K562 (cell line): ENCODE results near the gene ASB18. TPM values are rescaled to one million over a fixed set of nuclear protein-coding genes. Genes with fewer than 3 reads are reported as not detected.

Source experiments
- ATAC-seq: fragments of 200-7000 bp; cut with Tn5 transposase; 3 replicates; pipeline ENCODE4 v1.9.1; 2020; ENCODE audit warnings: moderate library complexity
- BruUV-seq: library from RNA; stranded (reverse); fragments of 400-500 nt; replicated peaks from 2 replicates; lab custom pipeline; 2021; lab: Mats Ljungman, UMichigan
- CTCF ChIA-PET: fragments of 300-600 bp; formaldehyde crosslinking; extraction: SDS; loops from one replicate; lab custom pipeline; 2021; ENCODE audit warnings: low intra/inter-chr PET ratio; lab: Yijun Ruan, JAX
- POLR2A ChIA-PET: fragments of 300-600, 350-650 bp; sonication (Branson Sonifier 250); formaldehyde crosslinking; extraction: SDS; loops from one replicate; lab custom pipeline; 2021; ENCODE audit warnings: antibody characterized with exemption, inconsistent platforms; lab: Yijun Ruan, JAX
- DNase-seq, 4 experiments: peaks; one replicate each; pipeline versions ENCODE4 v3.0.0 to v3.0.0-alpha.2; 2011 to 2018; ENCODE audit warnings: low spot score in 3 of 4, mixed read lengths in 3 of 4; ENCODE audit errors: extremely low read depth in 1 of 4
- FAIRE-seq: peaks from 2 replicates; lab custom pipeline; 2011; peaks lifted over from hg19 to GRCh38; lab: Jason Lieb, UNC
- H2AFZ ChIP-seq: 2 replicates; pipeline ENCODE4 v1.6.0; 2011; ENCODE audit warnings: low read depth, low read length, control low read depth, inconsistent platforms
- H3K27ac ChIP-seq: fragments of 200-600 bp; 3 replicates; pipeline ENCODE4 v1.8.0; 2011; ENCODE audit warnings: low read depth, mild to moderate bottlenecking, control low read depth, inconsistent platforms, low read length, moderate library complexity, mixed read lengths; ENCODE audit errors: extremely low read depth
- H3K27me3 ChIP-seq, 2 experiments: fragments of 300-600 bp in 1 of 2; 2 replicates in 1 of 2; 3 replicates in 1 of 2; pipeline versions ENCODE4 v1.6.0 to v1.8.0; 2011; ENCODE audit warnings: inconsistent platforms in 2 of 2, low read length in 2 of 2, mild to moderate bottlenecking in 1 of 2, mixed read lengths in 1 of 2, moderate library complexity in 1 of 2; ENCODE audit not compliant: control insufficient read depth in 2 of 2, insufficient read depth in 2 of 2
- H3K36me3 ChIP-seq: fragments of 300-600 bp; 3 replicates; pipeline ENCODE4 v1.8.0; 2011; ENCODE audit warnings: mild to moderate bottlenecking, low read length, inconsistent platforms; ENCODE audit not compliant: control insufficient read depth, insufficient read depth
- H3K4me1 ChIP-seq, 2 experiments: fragments of 200-600 bp in 1 of 2; replicated peaks in 1 of 2; 2 replicates in 1 of 2; 3 replicates in 1 of 2; pipeline versions ENCODE4 v1.5.1 to v1.8.0; 2011; ENCODE audit warnings: inconsistent platforms in 2 of 2, low read length in 2 of 2, mild to moderate bottlenecking in 1 of 2, mixed read lengths in 1 of 2, moderate library complexity in 1 of 2; ENCODE audit not compliant: control insufficient read depth in 2 of 2, insufficient read depth in 2 of 2
- H3K4me2 ChIP-seq: 2 replicates; pipeline ENCODE4 v1.6.1; 2011; ENCODE audit warnings: low read length, control low read depth, inconsistent platforms, mixed read lengths; ENCODE audit not compliant: insufficient read depth
- H3K4me3 ChIP-seq: fragments of 200-600 bp; sonication (generic), shearing (Covaris generic); 2 replicates; pipeline ENCODE4 v1.5.1; 2016; ENCODE audit warnings: control low read depth, inconsistent platforms
- H3K79me2 ChIP-seq: fragments of 200-600 bp; 3 replicates; pipeline ENCODE4 v1.8.0; 2011; ENCODE audit warnings: low read length, inconsistent platforms; ENCODE audit not compliant: control insufficient read depth, insufficient read depth
- H3K9ac ChIP-seq, 2 experiments: 2 replicates each; pipeline versions ENCODE4 v1.6.0 to v1.6.1; 2011; ENCODE audit warnings: low read depth in 2 of 2, low read length in 2 of 2, control low read depth in 1 of 2, inconsistent platforms in 1 of 2, mild to moderate bottlenecking in 1 of 2, mixed read lengths in 1 of 2; ENCODE audit not compliant: insufficient read depth in 1 of 2
- H3K9me1 ChIP-seq: one replicate; pipeline ENCODE4 v1.6.0; 2011; ENCODE audit warnings: inconsistent platforms, mild to moderate bottlenecking, low read length, moderate library complexity; ENCODE audit not compliant: control insufficient read depth, insufficient read depth
- H3K9me3 ChIP-seq: replicated peaks from 2 replicates; pipeline ENCODE4 v1.5.1; 2011; ENCODE audit warnings: low read depth, low read length, inconsistent platforms; ENCODE audit not compliant: control insufficient read depth, insufficient read depth
- H4K20me1 ChIP-seq: replicated peaks from 2 replicates; pipeline ENCODE4 v1.6.1; 2011; ENCODE audit warnings: low read length, inconsistent platforms, mixed read lengths; ENCODE audit not compliant: control insufficient read depth, insufficient read depth
- CBFA2T2 ChIP-seq: fragments of 450-650 bp; conservative IDR thresholded peaks from 2 replicates; pipeline ENCODE4 v1.6.1; 2017; ENCODE audit warnings: mild to moderate bottlenecking
- CBFA2T3 ChIP-seq: fragments of 450-650 bp; IDR thresholded peaks from 2 replicates; pipeline ENCODE4 v1.6.1; 2017
- EGR1 ChIP-seq: fragments of 450-650 bp; conservative IDR thresholded peaks from 2 replicates; pipeline ENCODE4 v1.6.1; 2017; ENCODE audit warnings: mild to moderate bottlenecking
- FOS ChIP-seq: IDR thresholded peaks from 3 replicates; pipeline ENCODE4 v1.6.1; 2011; ENCODE audit not compliant: insufficient read length; ENCODE audit errors: extremely low read depth
- KHSRP ChIP-seq: fragments of 450-650 bp; IDR thresholded peaks from 2 replicates; pipeline ENCODE4 v1.6.1; 2017
- RCOR1 ChIP-seq, 2 experiments: IDR thresholded peaks; 2 replicates each; pipeline ENCODE4 v1.6.1; 2012; ENCODE audit warnings: low read depth in 2 of 2, low read length in 2 of 2, borderline replicate concordance in 1 of 2, improper control_type of control experiment in 1 of 2
- ZBTB7A ChIP-seq: IDR thresholded peaks from 2 replicates; pipeline ENCODE4 v1.6.1; 2011; ENCODE audit warnings: low read depth, mild to moderate bottlenecking, low read length, moderate library complexity, borderline replicate concordance; ENCODE audit not compliant: control insufficient read depth
- WGBS: fragments of 100-300 bp; shearing (Covaris generic); methylation state at CpG from one replicate; pipeline ENCODE4 v1.1.6; 2016; ENCODE audit warnings: low coverage, mixed read lengths; ENCODE audit not compliant: insufficient coverage; ENCODE audit errors: missing lambda C conversion rate; 5-methylcytosine and 5-hydroxymethylcytosine counted together
- in situ Hi-C: fragments of 300-500 bp; cut with MboI; formaldehyde crosslinking; loops from 4 replicates; pipeline ENCODE4 v1.15.0; 2018; ENCODE audit warnings: inconsistent platforms, mixed read lengths
- intact Hi-C: fragments of 100-400 bp; cut with micrococcal nuclease; formaldehyde crosslinking; loops from 2 replicates; pipeline ENCODE4 v1.14.2; 2022
- polyA plus RNA-seq, 8 experiments: library from polyadenylated mRNA; depleted of rRNA in 4 of 8; stranded (reverse) in 5 of 8; unstranded in 3 of 8; fragments of >200 nt; fragmentation: Nextera tagmentation in 2 of 8; fragmentation: Illumina TruSeq in 1 of 8; extraction: Ambion mirVana in 2 of 8; extraction: Trizol in 1 of 8; gene quantifications; 2 replicates each; pipeline versions ENCODE4 v1.2.1 to v1.2.3, GENCODE V29; 2011 to 2014; ENCODE audit warnings: inconsistent platforms in 1 of 8, missing spikeins in 1 of 8
- total RNA-seq, 7 experiments: library from RNA; depleted of rRNA in 6 of 7; stranded (reverse); fragments of >200 nt in 6 of 7; fragmentation: Illumina TruSeq in 2 of 7; extraction: Trizol in 2 of 7; gene quantifications; 2 replicates each; pipeline versions ENCODE4 v1.2.1 to v1.2.3, GENCODE V29; 2011 to 2021; ENCODE audit warnings: low replicate concordance in 1 of 7
- TF ChIP-seq, protein P1 (sequence below): fragments of 200-800 bp; sonication (Bioruptor generic); IDR thresholded peaks from 2 replicates; pipeline ENCODE4 v1.6.1; 2017; ENCODE audit warnings: missing genetic modification characterization, missing compliant biosample characterization
- TF ChIP-seq, protein P2 (sequence below): fragments of 450-650 bp; formaldehyde crosslinking; IDR thresholded peaks from 2 replicates; pipeline ENCODE4 v1.4.0; 2020; ENCODE audit warnings: mild to moderate bottlenecking, mixed read lengths

Gene ASB18
- total and polyA plus RNA-seq, 9 of the 15 experiments (the other 6 are each of a cell fraction or from before 2014, with no cell fraction given) = not detected

DNA sequence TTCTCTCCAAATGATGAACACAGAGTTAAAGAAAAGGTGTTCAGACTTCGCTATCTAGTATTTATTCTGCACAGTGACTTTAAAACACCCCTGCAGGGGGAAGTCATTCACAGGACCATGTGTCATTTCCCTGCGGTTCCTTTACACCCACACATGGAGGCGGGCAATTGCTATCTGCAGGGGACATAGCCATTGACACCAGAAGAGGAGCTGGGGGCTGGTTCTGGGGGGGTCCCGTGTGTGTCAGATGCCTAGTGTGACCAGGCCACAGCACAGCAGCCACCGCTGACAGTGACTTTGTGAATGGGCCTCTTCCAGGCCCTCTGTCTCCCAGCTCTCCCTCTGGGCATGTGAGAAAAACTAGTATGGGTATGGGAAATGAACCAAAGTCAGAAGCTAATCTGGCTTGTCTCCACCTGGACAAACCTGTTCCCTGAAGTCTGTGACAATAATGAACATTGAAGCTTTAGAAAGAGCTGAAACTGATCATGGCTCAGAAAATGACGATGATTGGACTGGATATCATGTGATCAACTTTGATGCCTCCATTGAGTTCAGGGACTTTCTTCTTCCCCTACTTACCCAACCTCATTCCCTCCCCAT is 88.6 kb downstream of the ASB18 start:
- TF ChIP-seq KHSRP = no peak
- peak; percentile 33; the same call in 1 of the 2 replicates for TF ChIP-seq ZBTB7A
- TF ChIP-seq, protein P1, sequence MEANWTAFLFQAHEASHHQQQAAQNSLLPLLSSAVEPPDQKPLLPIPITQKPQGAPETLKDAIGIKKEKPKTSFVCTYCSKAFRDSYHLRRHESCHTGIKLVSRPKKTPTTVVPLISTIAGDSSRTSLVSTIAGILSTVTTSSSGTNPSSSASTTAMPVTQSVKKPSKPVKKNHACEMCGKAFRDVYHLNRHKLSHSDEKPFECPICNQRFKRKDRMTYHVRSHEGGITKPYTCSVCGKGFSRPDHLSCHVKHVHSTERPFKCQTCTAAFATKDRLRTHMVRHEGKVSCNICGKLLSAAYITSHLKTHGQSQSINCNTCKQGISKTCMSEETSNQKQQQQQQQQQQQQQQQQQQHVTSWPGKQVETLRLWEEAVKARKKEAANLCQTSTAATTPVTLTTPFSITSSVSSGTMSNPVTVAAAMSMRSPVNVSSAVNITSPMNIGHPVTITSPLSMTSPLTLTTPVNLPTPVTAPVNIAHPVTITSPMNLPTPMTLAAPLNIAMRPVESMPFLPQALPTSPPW (CRISPR knock-in tag) = peak; percentile 53
- TF ChIP-seq CBFA2T2 = 0 out of 2 replicates have a peak, but pooled peaks have one; percentile 8
- TF ChIP-seq FOS = no peak
- peak; percentile 83 for TF ChIP-seq EGR1
- peak; percentile 25 for TF ChIP-seq CBFA2T3
- TF ChIP-seq, protein P2, sequence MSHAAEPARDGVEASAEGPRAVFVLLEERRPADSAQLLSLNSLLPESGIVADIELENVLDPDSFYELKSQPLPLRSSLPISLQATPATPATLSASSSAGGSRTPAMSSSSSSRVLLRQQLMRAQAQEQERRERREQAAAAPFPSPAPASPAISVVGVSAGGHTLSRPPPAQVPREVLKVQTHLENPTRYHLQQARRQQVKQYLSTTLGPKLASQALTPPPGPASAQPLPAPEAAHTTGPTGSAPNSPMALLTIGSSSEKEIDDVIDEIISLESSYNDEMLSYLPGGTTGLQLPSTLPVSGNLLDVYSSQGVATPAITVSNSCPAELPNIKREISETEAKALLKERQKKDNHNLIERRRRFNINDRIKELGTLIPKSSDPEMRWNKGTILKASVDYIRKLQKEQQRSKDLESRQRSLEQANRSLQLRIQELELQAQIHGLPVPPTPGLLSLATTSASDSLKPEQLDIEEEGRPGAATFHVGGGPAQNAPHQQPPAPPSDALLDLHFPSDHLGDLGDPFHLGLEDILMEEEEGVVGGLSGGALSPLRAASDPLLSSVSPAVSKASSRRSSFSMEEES (CRISPR knock-in tag) = peak; percentile 42; the same call in 1 of the 2 replicates
- no peak for TF ChIP-seq RCOR1 (IDR thresholded peaks at IDR 0.05; ENCODE audit: borderline replicate concordance in 1 of 2, low read depth in 2 of 2, low read length in 2 of 2)
- H3K4me3 ChIP-seq = no peak overlapping the region
- H2AFZ ChIP-seq = peak overlapping the region; percentile 9; the same call in 1 of the 2 replicates
- intact Hi-C loops (no loop called here), in situ Hi-C loops (loop anchor here (5.0 kb wide), 1 partner anchor 398 kb away; no protein-coding TSS in a partner anchor)
- peaks cover 2 to 20% of the 10 kb centered on the region in 2 experiments; a peak in 4 of 5 replicates for H3K4me1 ChIP-seq
- WGBS = 32% methylated on average over 4 of the region's 6 CpGs
- ATAC-seq (no peak), DNase-seq (peak; percentile 38 to 59 (median 50)), FAIRE-seq (peak; percentile 48)
- CTCF ChIA-PET = no interaction called here
- H3K27me3 ChIP-seq = no peaks in the 10 kb centered on the region
- no peaks in the 10 kb centered on the region for H4K20me1 ChIP-seq
- H3K4me2 ChIP-seq = no peak overlapping the region
- POLR2A ChIA-PET = interaction anchor here (1.0 kb wide), 1 partner anchor 13 kb away, joined by 3 read pairs; no protein-coding TSS in a partner anchor
- H3K36me3 ChIP-seq = no peaks in the 10 kb centered on the region
- no peak overlapping the region for H3K27ac ChIP-seq
- no peaks in the 10 kb centered on the region for H3K9me3 ChIP-seq
- H3K9me1 ChIP-seq = no peaks in the 10 kb centered on the region
- no peak overlapping the region for H3K9ac ChIP-seq
- H3K79me2 ChIP-seq = no peaks in the 10 kb centered on the region
- BruUV-seq = no TSS peak
